Esophagus (tissue), 2 donors: Measurements from ENCODE around the gene PIK3CA. TPM values are rescaled to one million over a fixed set of nuclear protein-coding genes. Genes with fewer than 3 reads are reported as not detected.
"Not testable (repeated sequence)": the region's sequence is repeated elsewhere in the genome, so short reads cannot be mapped to it uniquely, and the experiment has no call there.

Experiments used
- H3K27ac ChIP-seq, 2 donors: one replicate each; pipeline ENCODE4 v1.5.1; 2013; ENCODE audit warnings: low read depth in 2 of 2, mild to moderate bottlenecking in 2 of 2, inconsistent platforms in 1 of 2, low read length in 1 of 2, moderate library complexity in 1 of 2
- H3K27me3 ChIP-seq, 2 donors: one replicate each; pipeline ENCODE4 v1.6.1; 2013; ENCODE audit warnings: low read length in 2 of 2, control low read depth in 1 of 2, mild to moderate bottlenecking in 1 of 2; ENCODE audit not compliant: insufficient read depth in 2 of 2, control insufficient read depth in 1 of 2
- H3K36me3 ChIP-seq, 2 donors: one replicate each; pipeline ENCODE4 v1.6.1; 2013; ENCODE audit warnings: low read length in 1 of 2; ENCODE audit not compliant: control insufficient read depth in 2 of 2, insufficient read depth in 2 of 2
- H3K4me1 ChIP-seq, 2 donors: one replicate each; pipeline ENCODE4 v1.6.1; 2013; ENCODE audit warnings: low read length in 1 of 2; ENCODE audit not compliant: control insufficient read depth in 2 of 2, insufficient read depth in 2 of 2
- H3K4me3 ChIP-seq, 2 donors: one replicate each; pipeline ENCODE4 v1.5.1; 2013; ENCODE audit warnings: low read length in 2 of 2, mild to moderate bottlenecking in 2 of 2, low read depth in 1 of 2, moderate library complexity in 1 of 2
- H3K9me3 ChIP-seq, 2 donors: one replicate each; pipeline ENCODE4 v1.6.1; 2013; ENCODE audit warnings: mild to moderate bottlenecking in 2 of 2, low read depth in 1 of 2, low read length in 1 of 2, moderate library complexity in 1 of 2; ENCODE audit not compliant: control insufficient read depth in 2 of 2, insufficient read depth in 1 of 2
- WGBS, 2 donors: extraction: QIAGEN DNeasy Blood & Tissue Kit; methylation state at CpG; one replicate each; pipeline ENCODE4 v1.1.7; 2013; 5-methylcytosine and 5-hydroxymethylcytosine counted together
- polyA plus RNA-seq, 2 donors: library from polyadenylated mRNA; stranded (reverse); fragments of 200-250 nt; gene quantifications; one replicate each; pipeline ENCODE4 v1.2.3, GENCODE V29; 2013
- donor health status: healthy with polysubstance abuse.
- donor health status: Bipolar disorder and iron deficiency.

The PIK3CA gene
- 1 to 10 TPM; 3.4 to 5.2 TPM for polyA plus RNA-seq

DNA sequence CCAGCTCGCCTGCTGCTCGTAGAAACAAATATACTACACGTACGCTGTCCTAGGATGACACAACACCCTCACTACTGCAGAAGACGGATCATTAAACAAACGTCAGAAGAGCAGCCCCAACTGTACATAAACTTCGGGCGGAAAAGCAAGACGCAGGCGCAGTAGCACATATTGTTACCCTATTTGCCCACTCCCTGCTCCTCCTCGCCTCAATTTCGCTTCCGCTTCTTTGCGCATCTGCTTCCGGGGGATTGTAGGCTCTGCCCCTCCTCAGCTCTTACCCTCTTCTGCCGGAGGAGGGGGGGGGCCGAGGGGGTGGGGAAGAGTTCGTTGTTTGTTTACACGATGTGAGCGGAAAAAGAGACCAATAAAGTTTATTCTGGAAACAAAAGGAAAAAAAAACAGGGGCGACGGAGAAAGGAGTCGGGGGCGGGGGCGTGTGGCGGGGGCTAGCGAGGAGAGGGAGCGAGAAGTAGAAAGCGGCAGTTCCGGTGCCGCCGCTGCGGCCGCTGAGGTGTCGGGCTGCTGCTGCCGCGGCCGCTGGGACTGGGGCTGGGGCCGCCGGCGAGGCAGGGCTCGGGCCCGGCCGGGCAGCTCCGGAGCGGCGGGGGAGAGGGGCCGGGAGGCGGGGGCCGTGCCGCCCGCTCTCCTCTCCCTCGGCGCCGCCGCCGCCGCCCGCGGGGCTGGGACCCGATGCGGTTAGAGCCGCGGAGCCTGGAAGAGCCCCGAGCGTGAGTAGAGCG lies at the start of gene PIK3CA:
Gene PIK3CA, plus strand, starts transcription at position 485 of the 743 bp plus-strand sequence. CDS start 50,469 bp downstream, outside the sequence.
- 0% methylated on average over 29 to 67 of the region's 67 CpGs for WGBS, 2 donors
- no peaks in the 10 kb centered on the region for H3K4me1 ChIP-seq

DNA sequence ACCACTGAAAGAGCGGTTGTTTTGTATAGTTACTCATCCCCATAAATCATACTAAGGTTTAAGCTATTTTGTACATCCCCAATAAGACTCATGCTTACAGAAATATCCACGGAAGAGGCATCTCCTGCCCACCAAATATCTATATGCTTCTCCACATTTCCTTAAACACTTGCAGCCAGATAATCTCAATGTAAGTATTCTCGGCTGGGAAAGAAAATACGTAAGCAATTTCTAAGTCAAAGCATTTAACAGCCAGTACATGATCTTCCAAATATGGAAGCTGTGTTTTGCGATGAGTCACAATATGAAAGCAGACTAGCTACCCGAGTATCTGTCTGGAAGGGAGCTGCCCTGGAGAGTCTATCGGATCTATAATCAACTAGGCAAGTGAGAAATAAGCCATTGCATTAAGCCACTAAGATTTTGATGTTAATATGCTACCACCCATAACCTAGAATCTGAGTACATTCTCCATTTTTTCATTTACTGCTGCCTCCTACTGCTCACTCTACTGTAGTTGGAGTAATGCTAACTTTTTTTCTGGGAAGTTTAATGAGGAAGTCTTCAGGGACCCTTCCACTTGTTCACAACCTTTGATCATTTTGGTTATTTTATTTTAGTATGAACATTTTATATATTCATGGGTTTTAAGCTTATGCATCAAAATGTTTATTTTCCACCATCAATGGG lies 49.6 kb upstream of the PIK3CA start:
- H3K4me1 ChIP-seq = no peaks in the 10 kb centered on the region
- H3K27me3 ChIP-seq = no peaks in the 10 kb centered on the region
- no peak overlapping the region for H3K27ac ChIP-seq
- no peak overlapping the region for H3K4me3 ChIP-seq
- WGBS, 2 donors = 65 to 69% methylated on average over 7 of the region's 7 CpGs
- no peaks in the 10 kb centered on the region for H3K9me3 ChIP-seq
- H3K36me3 ChIP-seq = no peaks in the 10 kb centered on the region

More for the DNA sequence above, at the start of gene PIK3CA:
- H3K27ac ChIP-seq = peak within 1 kb of the TSS; percentile 99
- no peaks in the 10 kb centered on the region for H3K27me3 ChIP-seq
- no peaks in the 10 kb centered on the region for H3K9me3 ChIP-seq
- no peaks in the 10 kb centered on the region for H3K36me3 ChIP-seq
- H3K4me3 ChIP-seq = peak within 1 kb of the TSS; percentile 91 to 99

GRCh38 chr3:179100652-179101051 lies 47.5 kb upstream of the PIK3CA start:
- no peak overlapping the region for H3K27ac ChIP-seq
- no peaks in the 10 kb centered on the region for H3K27me3 ChIP-seq
- no peak overlapping the region for H3K4me3 ChIP-seq
- no peaks in the 10 kb centered on the region for H3K36me3 ChIP-seq
- no peaks in the 10 kb centered on the region for H3K4me1 ChIP-seq
- no peaks in the 10 kb centered on the region for H3K9me3 ChIP-seq

- Histone ChIP-seq H3K27me3 (no peaks in the 10 kb centered on the region), H3K4me1 (no peaks in the 10 kb centered on the region), H3K4me3 (no peak overlapping the region), H3K36me3 (no peaks in the 10 kb centered on the region), H3K9me3 (peaks cover 0 to 3% of the 10 kb centered on the region in 2 donors), H3K27ac (no peak overlapping the region)
- WGBS, 2 donors = 18 to 23% methylated on average over 1 of the region's 1 CpG
These were observed 42.3 kb upstream of the PIK3CA start for GRCh38 chr3:179105881-179106280.

- 88 to 91% methylated on average over 3 of the region's 3 CpGs for WGBS, 2 donors
- H3K9me3 ChIP-seq = peaks cover 0 to 3% of the 10 kb centered on the region in 2 donors
These were observed 40.5 kb upstream of the PIK3CA start for GRCh38 chr3:179107617-179108016.

DNA sequence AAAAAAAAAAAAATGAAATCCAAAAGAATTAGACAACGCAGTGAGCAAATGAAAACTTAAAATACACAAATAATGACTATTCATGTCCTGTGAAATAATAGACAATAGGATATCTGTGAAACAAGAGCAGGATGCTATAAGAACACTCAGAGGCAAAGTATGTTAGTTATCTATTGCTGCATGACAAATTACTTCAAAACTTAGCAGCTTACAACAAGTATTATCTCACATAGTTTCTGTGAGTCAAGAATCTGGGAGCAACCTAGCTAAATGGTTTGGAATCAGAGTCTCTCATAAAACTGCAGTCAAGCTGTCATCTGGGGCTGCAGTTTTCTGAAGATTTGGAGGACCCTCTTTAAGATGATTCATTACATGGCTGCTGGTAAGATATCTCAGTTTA lies 40.1 kb upstream of the PIK3CA start:
- 66 to 82% methylated on average over 1 of the region's 1 CpG for WGBS, 2 donors

More at GRCh38 chr3:179107617-179108016, 40.5 kb upstream of the PIK3CA start:
- Histone ChIP-seq H3K27me3 (no peaks in the 10 kb centered on the region), H3K36me3 (no peaks in the 10 kb centered on the region), H3K4me1 (no peaks in the 10 kb centered on the region), H3K4me3 (no peak overlapping the region), H3K27ac (no peak overlapping the region)

DNA sequence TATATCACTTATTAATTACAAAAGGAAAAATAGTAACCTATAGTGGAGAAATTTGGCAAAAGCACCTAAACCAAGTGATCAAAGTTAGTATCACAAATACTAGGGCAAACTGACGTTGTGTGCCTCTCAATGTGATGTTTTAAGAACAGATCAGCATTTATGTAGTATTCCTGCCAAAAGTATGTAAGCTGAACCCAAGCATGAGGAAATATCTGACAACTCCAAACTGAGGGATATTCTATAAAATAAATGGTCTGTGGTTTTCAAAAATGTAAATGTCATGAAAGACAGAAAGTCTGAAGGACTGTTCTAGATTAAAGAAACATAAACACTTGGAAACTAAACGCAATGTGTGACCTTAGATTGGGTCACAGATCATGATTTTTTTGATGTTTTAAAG lies 34.3 kb upstream of the PIK3CA start:
- Histone ChIP-seq H3K27me3 (no peaks in the 10 kb centered on the region), H3K4me1 (no peaks in the 10 kb centered on the region), H3K36me3 (no peaks in the 10 kb centered on the region), H3K27ac (no peak overlapping the region), H3K9me3 (peaks cover 0 to 2% of the 10 kb centered on the region in 2 donors), H3K4me3 (no peak overlapping the region)
- WGBS, 2 donors = 44 to 51% methylated on average over 2 of the region's 2 CpGs

More for the DNA sequence above, 40.1 kb upstream of the PIK3CA start:
- no peaks in the 10 kb centered on the region for H3K27me3 ChIP-seq
- H3K9me3 ChIP-seq = peaks cover 0 to 3% of the 10 kb centered on the region in 2 donors
- no peak overlapping the region for H3K27ac ChIP-seq
- H3K4me3 ChIP-seq = no peak overlapping the region
- no peaks in the 10 kb centered on the region for H3K4me1 ChIP-seq
- no peaks in the 10 kb centered on the region for H3K36me3 ChIP-seq

GRCh38 chr3:179115444-179115843 lies 32.7 kb upstream of the PIK3CA start:
- H3K9me3 ChIP-seq, H3K4me3 ChIP-seq, H3K4me1 ChIP-seq, H3K36me3 ChIP-seq, H3K27me3 ChIP-seq, H3K27ac ChIP-seq: not testable (repeated sequence)
- 29 to 42% methylated on average over 1 of the region's 1 CpG for WGBS, 2 donors

DNA sequence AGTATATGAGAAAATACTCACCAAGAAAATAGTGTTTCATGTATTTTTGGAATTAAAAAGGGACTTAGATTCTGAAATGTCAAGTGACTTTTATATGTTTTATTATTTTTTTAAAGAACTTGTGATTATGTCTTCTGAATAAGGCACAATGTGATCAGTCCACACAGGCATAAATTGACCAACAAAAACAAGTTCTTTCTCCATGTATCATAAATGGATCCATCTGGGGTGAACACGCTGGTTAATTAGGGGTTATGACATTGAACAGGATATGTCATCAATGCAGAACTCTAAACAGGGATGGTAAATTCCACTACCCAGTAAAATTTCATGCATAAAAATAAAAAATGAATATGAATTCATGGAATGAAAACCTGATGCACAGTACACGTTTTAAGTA lies 31.3 kb upstream of the PIK3CA start:
- Histone ChIP-seq H3K27ac (no peak overlapping the region), H3K4me3 (no peak overlapping the region), H3K36me3 (no peaks in the 10 kb centered on the region), H3K27me3 (no peaks in the 10 kb centered on the region), H3K4me1 (no peaks in the 10 kb centered on the region), H3K9me3 (no peaks in the 10 kb centered on the region)
- WGBS, 2 donors = 56 to 68% methylated on average over 2 of the region's 2 CpGs
